Renal cortex interstitium (tissue), 11 donors: ENCODE results near the gene ZNF322. TPM values are rescaled to one million over a fixed set of nuclear protein-coding genes. Genes with fewer than 3 reads are reported as not detected.

Experiments used
- DNase-seq, 11 donors: peaks; one replicate each; pipeline ENCODE4 v3.0.0-alpha.2; 2013; ENCODE audit warnings: low read depth in 9 of 11, low spot score in 4 of 11; ENCODE audit errors: extremely low read depth in 1 of 11
- polyA plus RNA-seq, 3 donors: library from polyadenylated mRNA; unstranded; fragments of 120-200 nt; gene quantifications; one replicate each; pipeline ENCODE4 v1.2.1, GENCODE V29; 2013; ENCODE audit not compliant: insufficient read length in 3 of 3

The ZNF322 gene
- polyA plus RNA-seq, 3 donors = 37.2 to 44.6 (median 37.9) TPM

GRCh38 chr6:26640806-26641205 lies 18.7 kb downstream of the ZNF322 start:
- no peak for DNase-seq

GRCh38 chr6:26629359-26629758 lies 30.2 kb downstream of the ZNF322 start:
- no peak for DNase-seq

DNA sequence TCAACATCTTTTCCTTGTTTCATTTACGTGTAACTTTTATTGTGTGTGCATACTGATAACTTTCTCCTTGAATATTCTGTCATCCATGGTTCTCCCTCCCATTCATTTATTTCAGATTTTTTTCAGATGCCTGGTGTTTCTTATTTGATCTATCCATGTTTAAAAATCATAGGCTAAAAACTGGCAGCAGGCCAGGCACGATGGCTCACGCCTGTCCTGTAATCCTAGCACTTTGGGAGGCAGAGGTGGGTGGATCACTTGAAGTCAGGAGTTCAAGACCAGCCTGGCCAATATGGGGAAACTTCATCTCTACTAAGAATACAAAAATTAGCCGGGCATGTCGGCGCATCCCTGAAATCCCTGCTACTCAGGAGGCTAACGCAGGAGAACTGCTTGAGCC lies 31.7 kb downstream of the ZNF322 start:
- no peak for DNase-seq

DNA sequence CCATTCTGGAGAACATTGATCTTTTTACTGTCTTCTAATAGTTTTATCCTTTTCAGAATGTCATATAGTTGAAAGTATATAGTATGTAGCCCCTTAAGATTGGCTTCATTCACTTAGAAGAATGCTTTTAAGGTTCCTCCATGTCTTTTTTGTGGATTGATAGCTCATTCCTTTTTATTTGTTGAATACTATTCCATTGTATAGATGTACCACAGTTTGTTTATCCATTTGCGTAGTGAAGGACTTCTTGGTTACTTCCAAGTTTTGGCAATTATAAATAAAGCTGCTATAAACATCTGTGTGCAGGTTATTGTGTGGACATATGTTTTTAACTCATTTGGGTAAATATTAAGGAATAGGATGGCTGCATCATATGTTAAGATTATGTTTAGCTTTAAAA lies 35.0 kb downstream of the ZNF322 start:
- no peak for DNase-seq

DNA sequence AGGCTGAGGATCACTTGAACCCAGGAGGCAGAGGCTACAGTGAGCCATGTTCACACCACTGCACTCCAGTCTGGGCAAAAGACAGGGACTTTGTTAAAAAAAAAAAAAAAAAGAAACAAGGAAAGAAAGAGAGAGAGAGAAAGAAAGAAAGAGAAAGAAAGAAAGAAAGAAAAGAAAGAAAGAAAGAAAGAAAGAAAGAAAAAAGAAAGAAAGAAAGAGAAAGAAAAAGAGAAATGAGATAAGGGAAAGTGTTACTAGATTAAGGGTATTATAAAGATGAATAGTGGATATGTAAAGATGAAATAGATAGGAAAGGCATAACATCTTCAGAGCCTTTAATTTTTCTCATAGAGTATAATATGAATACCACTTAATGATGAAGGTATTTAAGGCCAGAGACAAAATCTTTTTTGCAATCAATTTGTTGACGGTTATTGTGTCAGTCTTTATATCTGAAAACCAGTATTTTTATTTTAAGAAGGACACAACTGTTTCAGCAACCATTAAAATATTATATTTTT lies 36.1 kb downstream of the ZNF322 start:
- DNase-seq = no peak

DNA sequence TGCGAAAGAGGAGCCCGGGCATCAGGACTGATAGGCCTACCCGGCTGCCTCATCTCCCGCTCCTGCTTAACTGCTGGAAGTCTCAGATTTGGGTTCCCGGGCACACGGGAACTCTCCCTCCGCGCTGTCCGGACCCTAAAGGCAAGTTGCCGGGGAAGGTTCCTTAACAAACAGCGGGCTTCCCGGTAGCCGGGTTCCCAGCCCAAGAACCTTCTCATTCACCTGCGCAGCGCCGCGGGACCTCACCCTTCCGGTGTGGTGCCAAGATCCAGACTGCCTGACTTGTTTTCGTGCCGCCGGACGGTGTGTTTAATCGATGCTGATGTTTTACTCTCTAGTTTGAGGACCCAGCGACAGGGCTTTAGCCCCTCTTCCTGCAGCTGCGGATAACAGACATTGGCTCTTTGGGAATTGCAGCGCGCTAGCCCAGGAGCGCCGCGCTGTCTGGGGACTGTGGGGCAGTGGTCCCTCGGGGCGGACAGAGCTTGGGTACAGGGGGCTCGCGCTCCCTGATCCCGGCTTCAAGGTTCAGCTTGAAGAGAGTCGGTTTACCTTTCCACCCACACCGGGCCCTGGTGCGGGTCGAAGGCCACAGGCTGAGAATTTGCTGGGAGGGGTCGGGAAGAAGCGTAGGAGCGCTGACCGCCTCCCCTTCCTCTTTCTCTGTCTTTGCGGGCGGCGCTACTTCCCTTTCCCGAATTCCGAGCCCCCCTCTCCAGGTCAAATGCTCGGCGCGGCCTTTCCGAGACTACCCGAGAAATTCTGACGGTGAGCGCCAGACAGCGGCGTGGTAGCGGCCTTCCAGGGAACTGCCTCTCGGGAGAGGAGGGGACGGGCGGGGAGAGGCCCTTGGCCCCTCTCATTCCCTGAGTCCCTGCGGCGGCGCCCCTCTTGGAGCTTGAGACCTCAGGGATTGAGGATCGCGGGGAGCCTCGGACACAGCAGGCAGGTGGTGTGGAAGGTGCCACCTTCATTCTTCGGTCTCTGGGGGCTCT lies 45.6 kb downstream of the ZNF322 start:
- no peak for DNase-seq

- DNase-seq = no peak
Measured at GRCh38 chr6:26613201-26613600, 46.3 kb downstream of the ZNF322 start.

DNA sequence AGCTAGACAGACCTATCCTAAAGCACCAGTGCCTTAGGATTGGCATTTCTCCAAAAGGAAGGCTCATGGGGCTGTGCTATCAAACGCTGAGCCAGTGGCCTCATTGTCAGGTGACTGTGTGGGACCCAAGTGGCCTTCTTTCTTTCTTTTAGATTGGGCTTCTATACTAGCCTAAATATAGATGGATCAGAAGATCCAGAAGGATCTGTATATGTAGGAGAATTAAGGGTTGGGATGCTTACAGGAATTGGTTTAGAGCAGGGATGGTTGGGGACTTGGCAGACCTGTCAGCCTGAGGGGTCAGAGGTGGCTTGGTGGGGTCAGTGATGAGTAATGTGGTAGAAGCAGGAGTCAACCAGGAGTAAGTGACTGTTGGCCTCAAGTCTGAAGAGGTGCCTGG lies 47.9 kb downstream of the ZNF322 start:
- no peak for DNase-seq

DNA sequence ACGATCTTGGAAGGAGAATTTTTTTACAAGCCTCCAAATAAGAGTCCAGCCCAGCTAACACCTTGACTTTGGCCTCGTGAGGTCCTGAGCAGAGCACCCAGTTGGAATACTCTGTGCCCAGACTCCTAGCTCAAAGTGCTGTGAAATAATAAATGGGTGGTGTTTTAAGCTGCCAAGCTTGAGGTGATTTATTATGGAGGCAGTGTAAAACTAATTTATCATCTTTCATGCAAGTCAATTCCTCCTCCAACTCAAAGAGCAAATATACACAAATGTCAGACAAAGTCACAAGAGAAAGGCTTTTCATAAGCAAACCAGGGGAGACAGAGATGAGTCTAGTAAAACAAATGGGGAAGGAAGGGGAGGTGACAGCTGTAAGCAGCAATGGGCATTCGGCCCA lies 50.1 kb downstream of the ZNF322 start:
- no peak for DNase-seq

DNA sequence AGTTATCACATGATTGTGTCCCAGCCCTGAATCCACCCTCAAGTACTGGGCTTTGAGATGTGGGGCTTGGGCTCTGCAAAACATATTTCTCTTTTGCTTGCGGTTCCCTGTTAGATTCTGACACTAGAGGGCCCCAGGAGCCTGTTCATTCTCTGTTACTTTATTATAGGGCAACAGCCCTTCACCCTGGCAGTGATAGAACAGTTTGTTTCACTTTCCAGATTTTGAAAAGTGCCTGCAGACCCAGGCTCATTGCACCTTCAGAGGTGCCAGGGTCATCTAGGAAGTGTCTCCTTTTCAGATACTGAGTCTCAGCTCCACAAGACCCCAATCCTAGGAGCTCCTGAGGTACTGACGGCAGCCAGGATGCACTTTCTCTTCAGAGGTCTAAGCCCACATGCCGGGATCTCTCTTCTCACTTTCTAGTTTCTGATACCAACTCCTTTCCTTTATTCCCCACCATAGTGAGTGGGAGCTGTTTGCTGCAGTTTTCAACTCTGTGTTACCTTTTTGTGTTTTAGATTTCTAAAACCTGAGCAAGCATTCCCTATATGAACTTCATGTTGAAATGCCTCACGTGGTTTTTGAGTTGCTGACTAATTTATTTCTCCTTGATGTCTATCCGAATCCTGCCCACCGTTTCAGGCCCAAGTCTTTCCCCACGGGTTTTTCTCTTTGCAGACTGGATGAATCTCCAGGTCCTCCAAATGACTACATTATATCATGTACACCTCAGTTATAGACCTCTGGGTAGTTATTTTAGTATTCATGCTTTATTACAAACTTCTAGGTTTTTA lies 51.9 kb downstream of the ZNF322 start:
- DNase-seq = peak in 1 of 11 donors; percentile 27

GRCh38 chr6:26604797-26605196 lies 54.7 kb downstream of the ZNF322 start:
- DNase-seq = no peak

GRCh38 chr6:26604026-26604425 lies 55.5 kb downstream of the ZNF322 start:
- no peak for DNase-seq

GRCh38 chr6:26602262-26602661 lies 57.3 kb downstream of the ZNF322 start:
- DNase-seq = no peak

DNA sequence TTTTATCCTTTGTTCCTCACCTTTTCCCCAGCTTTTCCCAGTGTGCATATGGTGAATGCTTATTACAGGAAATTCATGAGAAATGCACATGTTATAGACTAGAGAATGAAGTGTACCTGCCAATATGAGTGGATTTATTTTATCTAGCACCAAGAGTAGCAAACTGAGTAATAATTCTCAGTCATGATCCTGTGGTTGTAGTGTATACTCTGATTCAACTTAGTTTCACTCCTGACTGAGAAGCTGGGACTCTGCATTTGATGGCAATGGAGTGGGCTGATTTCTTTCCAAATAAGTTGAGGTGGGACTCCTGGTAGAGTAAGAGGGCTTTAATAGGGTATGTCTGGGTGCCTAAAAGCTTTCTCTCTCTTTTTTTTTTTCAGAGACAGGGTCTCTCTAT lies 58.8 kb downstream of the ZNF322 start:
- DNase-seq = no peak

DNA sequence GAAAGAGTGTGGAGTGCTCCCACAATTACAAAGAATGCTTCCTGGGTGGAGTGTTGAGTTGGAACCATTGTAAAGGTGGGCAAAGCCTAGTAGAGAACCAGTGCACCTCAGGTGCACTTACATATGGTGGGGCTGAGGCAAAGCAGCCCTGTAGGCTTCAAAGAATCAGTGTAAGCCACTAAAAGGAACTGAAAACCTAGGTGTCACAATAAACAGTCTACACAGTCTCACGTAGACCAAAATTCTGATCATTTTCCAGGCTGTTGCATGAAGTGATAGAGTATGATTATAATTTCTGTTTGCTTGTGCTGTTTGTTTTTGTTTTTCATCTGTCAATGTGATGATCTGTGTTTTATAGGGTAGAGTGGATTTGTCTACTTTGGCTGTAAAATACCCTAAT lies 60.0 kb downstream of the ZNF322 start:
- DNase-seq = no peak

DNA sequence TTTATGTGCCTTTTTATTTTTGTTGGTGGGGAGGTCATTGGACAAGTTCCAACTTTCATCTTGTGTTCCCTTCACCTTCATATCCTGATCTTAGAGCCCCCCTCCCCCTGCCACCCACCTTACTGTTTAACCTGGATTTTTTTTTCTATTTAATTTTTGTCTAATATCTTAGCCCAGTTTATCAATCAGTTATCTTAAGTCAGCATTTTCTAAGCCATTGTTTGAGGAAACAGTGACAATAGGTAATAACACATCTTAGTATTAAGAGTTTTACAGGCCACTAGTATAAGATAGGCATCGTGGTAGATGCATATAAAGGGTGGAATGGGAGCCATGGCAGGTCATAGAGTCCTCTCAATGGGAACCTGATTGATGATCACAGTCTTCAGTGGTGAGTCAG lies 60.4 kb downstream of the ZNF322 start:
- DNase-seq = no peak

DNA sequence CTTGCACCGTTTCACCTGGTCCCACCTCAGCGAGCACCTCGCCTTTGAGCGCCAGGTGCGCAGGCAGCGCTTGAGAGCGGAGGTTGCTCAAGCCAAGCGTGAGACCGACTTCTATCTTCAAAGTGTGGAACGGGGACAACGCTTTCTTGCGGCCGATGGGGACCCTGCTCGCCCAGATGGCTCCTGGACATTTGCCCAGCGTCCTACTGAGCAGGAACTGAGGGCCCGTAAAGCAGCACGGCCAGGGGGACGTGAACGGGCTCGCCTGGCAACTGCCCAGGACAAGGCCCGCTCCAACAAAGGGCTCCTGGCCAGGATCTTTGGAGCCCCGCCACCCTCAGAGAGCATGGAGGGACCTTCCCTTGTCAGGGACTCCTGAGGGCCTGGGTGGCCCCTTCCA lies 61.3 kb downstream of the ZNF322 start:
- DNase-seq = no peak

DNA sequence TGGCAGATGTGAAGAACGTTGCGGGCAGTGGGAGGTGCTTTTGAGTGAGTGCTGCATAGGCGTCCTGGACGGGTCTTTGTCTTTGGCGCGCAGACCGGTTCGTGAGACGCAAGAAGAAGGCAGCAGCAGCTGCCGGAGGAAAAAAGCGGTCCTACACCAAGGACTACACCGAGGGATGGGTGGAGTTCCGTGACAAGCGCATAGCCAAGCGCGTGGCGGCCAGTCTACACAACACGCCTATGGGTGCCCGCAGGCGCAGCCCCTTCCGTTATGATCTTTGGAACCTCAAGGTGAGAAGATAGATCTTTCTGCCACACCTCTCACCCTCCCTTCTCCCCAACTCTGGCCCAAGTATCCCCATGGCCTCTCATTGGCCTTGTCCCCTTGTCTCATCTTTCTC lies 61.7 kb downstream of the ZNF322 start:
- DNase-seq = no peak

- DNase-seq = no peak
Measured at GRCh38 chr6:26597389-26597766, 62.2 kb downstream of the ZNF322 start.
